Superior temporal gyrus (tissue), 1 donor: ENCODE measurements around the gene TOP3B.

Source experiments
- DNase-seq: peaks from one replicate; pipeline ENCODE4 v3.0.0-alpha.2; 2016; ENCODE audit errors: extremely low spot score

The TOP3B gene

GRCh38 chr22:22013559-22014284 lies 31.1 kb upstream of the TOP3B start:
- DNase-seq = no peak

GRCh38 chr22:22011964-22012363 lies 29.4 kb upstream of the TOP3B start:
- no peak for DNase-seq

GRCh38 chr22:22010358-22010757 lies 27.8 kb upstream of the TOP3B start:
- DNase-seq = no peak

- DNase-seq = no peak
Measured at GRCh38 chr22:22009661-22010060, 27.1 kb upstream of the TOP3B start.

GRCh38 chr22:22006596-22006990 lies 24.0 kb upstream of the TOP3B start:
- no peak for DNase-seq

GRCh38 chr22:22005945-22006595 lies 23.5 kb upstream of the TOP3B start:
- DNase-seq = no peak

- DNase-seq = no peak
Measured at GRCh38 chr22:22003233-22003632, 20.6 kb upstream of the TOP3B start.

GRCh38 chr22:22002526-22003055 lies 20.0 kb upstream of the TOP3B start:
- DNase-seq = no peak

GRCh38 chr22:22001664-22002525 lies 19.3 kb upstream of the TOP3B start:
- DNase-seq = no peak

GRCh38 chr22:21998595-21999247 lies 16.1 kb upstream of the TOP3B start:
- no peak for DNase-seq

- DNase-seq = no peak
Measured at GRCh38 chr22:21996175-21996720, 13.7 kb upstream of the TOP3B start.

- DNase-seq = no peak
Measured at GRCh38 chr22:21995660-21996059, 13.1 kb upstream of the TOP3B start.

- no peak for DNase-seq
Measured at GRCh38 chr22:21994881-21995444, 12.4 kb upstream of the TOP3B start.

GRCh38 chr22:21992593-21993237 lies 10.1 kb upstream of the TOP3B start:
- DNase-seq = no peak

- no peak for DNase-seq
Measured at GRCh38 chr22:21991774-21992173, 9.2 kb upstream of the TOP3B start.

- no peak for DNase-seq
Measured at GRCh38 chr22:21991304-21991596, 8.7 kb upstream of the TOP3B start.

- no peak for DNase-seq
Measured at GRCh38 chr22:21990445-21991303, 8.1 kb upstream of the TOP3B start.

GRCh38 chr22:21989049-21989448 lies 6.5 kb upstream of the TOP3B start:
- no peak for DNase-seq

- DNase-seq = no peak
Measured at GRCh38 chr22:21985214-21985613, 2.6 kb upstream of the TOP3B start.

- DNase-seq = no peak
Measured at GRCh38 chr22:21984793-21985192, 2.2 kb upstream of the TOP3B start.
